Fibroblast of lung (primary cell): ENCODE data around the gene VAMP1. TPM values are rescaled to one million over a fixed set of nuclear protein-coding genes. Genes with fewer than 3 reads are reported as not detected.

Experiments used
- DNase-seq, 2 donors: peaks; one replicate each; pipeline versions ENCODE4 v3.0.0 to v3.0.0-alpha.2; 2010; ENCODE audit warnings: low read depth in 2 of 2
- H2AFZ ChIP-seq: 2 replicates; pipeline ENCODE4 v1.5.1; 2012; ENCODE audit warnings: low read length, control low read depth, inconsistent platforms
- H3K27ac ChIP-seq: 2 replicates; pipeline ENCODE4 v1.5.1; 2011; ENCODE audit warnings: low read length, control low read depth; ENCODE audit not compliant: insufficient read depth
- H3K27me3 ChIP-seq: 2 replicates; pipeline ENCODE4 v1.5.1; 2011; ENCODE audit warnings: mild to moderate bottlenecking, low read length; ENCODE audit not compliant: control insufficient read depth, insufficient read depth
- H3K36me3 ChIP-seq: 2 replicates; pipeline ENCODE4 v1.5.1; 2011; ENCODE audit warnings: low read length; ENCODE audit not compliant: control insufficient read depth, insufficient read depth
- H3K4me1 ChIP-seq: 2 replicates; pipeline ENCODE4 v1.5.1; 2011; ENCODE audit warnings: low read length; ENCODE audit not compliant: control insufficient read depth, insufficient read depth; ENCODE audit errors: extremely low read depth
- H3K4me2 ChIP-seq: 2 replicates; pipeline ENCODE4 v1.5.1; 2011; ENCODE audit warnings: low read length, control low read depth; ENCODE audit not compliant: insufficient read depth; ENCODE audit errors: extremely low read depth
- H3K4me3 ChIP-seq, 4 experiments: fragments of 200-600 bp in 1 of 4; sonication (generic) in 1 of 4; replicated peaks in 1 of 4; 2 replicates each; pipeline ENCODE4 v1.5.1; 2011 to 2016; ENCODE audit warnings: low read length in 4 of 4, low read depth in 3 of 4, mild to moderate bottlenecking in 3 of 4, control low read depth in 2 of 4, inconsistent platforms in 1 of 4, mixed read lengths in 1 of 4; ENCODE audit not compliant: insufficient read depth in 1 of 4; ENCODE audit errors: control extremely low read depth in 1 of 4
- H3K79me2 ChIP-seq: 2 replicates; pipeline ENCODE4 v1.5.1; 2012; ENCODE audit warnings: mild to moderate bottlenecking, low read length, inconsistent platforms; ENCODE audit not compliant: control insufficient read depth, insufficient read depth
- H3K9ac ChIP-seq: 2 replicates; pipeline ENCODE4 v1.5.1; 2011; ENCODE audit warnings: mild to moderate bottlenecking, low read length, control low read depth; ENCODE audit not compliant: insufficient read depth
- H3K9me3 ChIP-seq: 2 replicates; pipeline ENCODE4 v1.5.1; 2012; ENCODE audit warnings: low read depth, low read length; ENCODE audit not compliant: control insufficient read depth, insufficient read depth
- H4K20me1 ChIP-seq: 2 replicates; pipeline ENCODE4 v1.5.1; 2011; ENCODE audit warnings: low read length; ENCODE audit not compliant: control insufficient read depth, insufficient read depth; ENCODE audit errors: extremely low read depth
- EZH2 ChIP-seq: IDR thresholded peaks from 2 replicates; pipeline ENCODE4 v1.5.1; 2012; ENCODE audit warnings: low read length, control low read depth, mild to moderate bottlenecking; ENCODE audit errors: missing control alignments
- polyA plus RNA-seq, 2 donors: library from polyadenylated mRNA; depleted of rRNA in 1 of 2; stranded (reverse) in 1 of 2; unstranded in 1 of 2; fragments of >200 nt; gene quantifications; 2 replicates each; pipeline ENCODE4 v1.2.1, GENCODE V29; 2011 to 2012; ENCODE audit warnings: missing spikeins in 1 of 2
- total RNA-seq: library from RNA; depleted of rRNA; stranded (reverse); fragments of >200 nt; gene quantifications from 2 replicates; pipeline ENCODE4 v1.2.1, GENCODE V29; 2014
- TF ChIP-seq, protein P1 (sequence below), 2 donors: IDR thresholded peaks in 1 of 2; conservative IDR thresholded peaks in 1 of 2; 1 replicate in 1 of 2; 2 replicates in 1 of 2; pipeline ENCODE4 v1.5.1; 2011 to 2012; ENCODE audit warnings: low read length in 2 of 2, control low read depth in 1 of 2, inconsistent platforms in 1 of 2, low read depth in 1 of 2, mild to moderate bottlenecking in 1 of 2

Gene VAMP1
- total and polyA plus RNA-seq, 2 donors (not counting 1 experiment from before 2014, with no cell fraction given), result 14.9 to 20.3 TPM

GRCh38 chr12:6418796-6419195 lies 51.7 kb downstream of the VAMP1 start:
- no peak for DNase-seq
- H3K4me2 ChIP-seq, result no peak overlapping the region
- H3K27ac ChIP-seq, result no peak overlapping the region
- TF ChIP-seq, protein P1, sequence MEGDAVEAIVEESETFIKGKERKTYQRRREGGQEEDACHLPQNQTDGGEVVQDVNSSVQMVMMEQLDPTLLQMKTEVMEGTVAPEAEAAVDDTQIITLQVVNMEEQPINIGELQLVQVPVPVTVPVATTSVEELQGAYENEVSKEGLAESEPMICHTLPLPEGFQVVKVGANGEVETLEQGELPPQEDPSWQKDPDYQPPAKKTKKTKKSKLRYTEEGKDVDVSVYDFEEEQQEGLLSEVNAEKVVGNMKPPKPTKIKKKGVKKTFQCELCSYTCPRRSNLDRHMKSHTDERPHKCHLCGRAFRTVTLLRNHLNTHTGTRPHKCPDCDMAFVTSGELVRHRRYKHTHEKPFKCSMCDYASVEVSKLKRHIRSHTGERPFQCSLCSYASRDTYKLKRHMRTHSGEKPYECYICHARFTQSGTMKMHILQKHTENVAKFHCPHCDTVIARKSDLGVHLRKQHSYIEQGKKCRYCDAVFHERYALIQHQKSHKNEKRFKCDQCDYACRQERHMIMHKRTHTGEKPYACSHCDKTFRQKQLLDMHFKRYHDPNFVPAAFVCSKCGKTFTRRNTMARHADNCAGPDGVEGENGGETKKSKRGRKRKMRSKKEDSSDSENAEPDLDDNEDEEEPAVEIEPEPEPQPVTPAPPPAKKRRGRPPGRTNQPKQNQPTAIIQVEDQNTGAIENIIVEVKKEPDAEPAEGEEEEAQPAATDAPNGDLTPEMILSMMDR (conservative IDR thresholded peaks at IDR 0.05 in 1 of 2, IDR thresholded peaks at IDR 0.05 in 1 of 2; ENCODE audit: low read depth in 1 of 2, low read length in 2 of 2), result no peak
- TF ChIP-seq EZH2, result no peak
- H3K79me2 ChIP-seq, result no peaks in the 10 kb centered on the region
- H3K9ac ChIP-seq, result no peak overlapping the region
- no peaks in the 10 kb centered on the region for H3K9me3 ChIP-seq
- no peaks in the 10 kb centered on the region for H4K20me1 ChIP-seq
- no peaks in the 10 kb centered on the region for H3K4me1 ChIP-seq
- no peak overlapping the region for H3K4me3 ChIP-seq
- H3K27me3 ChIP-seq, result no peaks in the 10 kb centered on the region
- no peaks in the 10 kb centered on the region for H3K36me3 ChIP-seq
- H2AFZ ChIP-seq, result no peak overlapping the region

DNA sequence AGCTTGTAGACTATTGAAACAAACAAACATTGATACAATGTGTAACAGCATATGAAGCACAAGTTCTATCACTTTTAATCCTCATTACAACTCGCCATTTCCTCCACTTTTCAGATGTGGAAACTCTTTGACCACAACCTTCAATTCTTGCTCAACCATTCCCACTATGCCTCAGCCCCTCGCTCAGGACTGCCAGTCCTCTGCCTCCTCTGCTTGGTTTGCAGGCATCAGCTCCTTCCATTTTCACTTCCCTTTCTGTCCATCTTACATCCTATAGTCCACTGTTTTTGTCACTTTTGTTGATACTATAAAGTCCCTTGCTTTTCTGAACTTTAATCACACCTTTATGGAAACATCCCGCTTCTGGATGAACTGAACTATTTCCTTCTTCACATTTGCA lies 53.9 kb downstream of the VAMP1 start:
- no peak overlapping the region for H3K9ac ChIP-seq
- H4K20me1 ChIP-seq, result no peaks in the 10 kb centered on the region
- no peak overlapping the region for H3K4me2 ChIP-seq
- H3K9me3 ChIP-seq, result no peaks in the 10 kb centered on the region
- no peak for DNase-seq
- TF ChIP-seq, protein P1 (conservative IDR thresholded peaks at IDR 0.05 in 1 of 2, IDR thresholded peaks at IDR 0.05 in 1 of 2; ENCODE audit: low read depth in 1 of 2, low read length in 2 of 2), result no peak
- no peak for TF ChIP-seq EZH2
- H2AFZ ChIP-seq, result no peak overlapping the region
- H3K27ac ChIP-seq, result no peak overlapping the region
- no peaks in the 10 kb centered on the region for H3K79me2 ChIP-seq
- H3K4me3 ChIP-seq, result no peak overlapping the region
- no peaks in the 10 kb centered on the region for H3K4me1 ChIP-seq
- no peaks in the 10 kb centered on the region for H3K27me3 ChIP-seq
- H3K36me3 ChIP-seq, result no peaks in the 10 kb centered on the region

Other genes with a start within 250 kb of the VAMP1 start
- gene PLEKHG6, start 160.0 kb downstream of the VAMP1 start, total RNA-seq, result under 0.01 and 0.50 TPM in 2 replicates
- 0.07 and 0.26 TPM in 2 replicates for gene PLEKHG6, start 160.0 kb downstream of the VAMP1 start, polyA plus RNA-seq
- gene TNFRSF1A, start 128.6 kb downstream of the VAMP1 start, total RNA-seq, result 141 and 157 TPM in 2 replicates
- 182 and 257 TPM in 2 replicates for gene TNFRSF1A, start 128.6 kb downstream of the VAMP1 start, polyA plus RNA-seq
- gene SCNN1A, start 95.1 kb downstream of the VAMP1 start, total RNA-seq, result under 0.01 and 0.26 TPM in 2 replicates
- 0.05 and 0.08 TPM in 2 replicates for gene SCNN1A, start 95.1 kb downstream of the VAMP1 start, polyA plus RNA-seq
- gene LTBR, start 86.5 kb downstream of the VAMP1 start, total RNA-seq, result 60.6 and 78.4 TPM in 2 replicates
- gene LTBR, start 86.5 kb downstream of the VAMP1 start, polyA plus RNA-seq, result 45.8 and 55.7 TPM in 2 replicates
- 0.17 TPM in 1 of 2 replicates, not detected in the other for gene CD27, start 25.7 kb downstream of the VAMP1 start, total RNA-seq
- gene CD27, start 25.7 kb downstream of the VAMP1 start, polyA plus RNA-seq, result 0.06 and 0.07 TPM in 2 replicates
- gene TAPBPL, start 18.6 kb downstream of the VAMP1 start, total RNA-seq, result 6.2 and 17.3 TPM in 2 replicates
- 13.7 and 14.0 TPM in 2 replicates for gene TAPBPL, start 18.6 kb downstream of the VAMP1 start, polyA plus RNA-seq
- 118 and 142 TPM in 2 replicates for gene MRPL51, start 22.6 kb upstream of the VAMP1 start, total RNA-seq
- 120 and 166 TPM in 2 replicates for gene MRPL51, start 22.6 kb upstream of the VAMP1 start, polyA plus RNA-seq
- 18.7 and 42.3 TPM in 2 replicates for gene NCAPD2, start 23.4 kb upstream of the VAMP1 start, total RNA-seq
- gene NCAPD2, start 23.4 kb upstream of the VAMP1 start, polyA plus RNA-seq, result 17.2 and 50.9 TPM in 2 replicates
- gene GAPDH, start 63.8 kb upstream of the VAMP1 start, total RNA-seq, result 4,386 and 6,255 TPM in 2 replicates
- gene GAPDH, start 63.8 kb upstream of the VAMP1 start, polyA plus RNA-seq, result 8,983 and 11,838 TPM in 2 replicates
- 8.2 and 16.8 TPM in 2 replicates for gene IFFO1, start 85.4 kb upstream of the VAMP1 start, total RNA-seq
- 21.7 and 26.9 TPM in 2 replicates for gene IFFO1, start 85.4 kb upstream of the VAMP1 start, polyA plus RNA-seq
- gene NOP2, start 97.6 kb upstream of the VAMP1 start, total RNA-seq, result 11.7 and 13.9 TPM in 2 replicates
- 26.1 and 47.8 TPM in 2 replicates for gene NOP2, start 97.6 kb upstream of the VAMP1 start, polyA plus RNA-seq
- 241 and 256 TPM in 2 replicates for gene CHD4, start 136.7 kb upstream of the VAMP1 start, total RNA-seq
- gene CHD4, start 136.7 kb upstream of the VAMP1 start, polyA plus RNA-seq, result 76.1 and 96.0 TPM in 2 replicates
- gene LPAR5, start 165.3 kb upstream of the VAMP1 start, total RNA-seq, result not detected in 2 replicates
- 0.02 and 0.07 TPM in 2 replicates for gene LPAR5, start 165.3 kb upstream of the VAMP1 start, polyA plus RNA-seq
- under 0.01 and 0.33 TPM in 2 replicates for gene ACRBP, start 176.8 kb upstream of the VAMP1 start, total RNA-seq
- gene ACRBP, start 176.8 kb upstream of the VAMP1 start, polyA plus RNA-seq, result 0.50 and 0.72 TPM in 2 replicates
- 30.3 and 36.0 TPM in 2 replicates for gene ING4, start 192.4 kb upstream of the VAMP1 start, total RNA-seq
- gene ING4, start 192.4 kb upstream of the VAMP1 start, polyA plus RNA-seq, result 31.1 and 47.1 TPM in 2 replicates
- gene ZNF384, start 218.7 kb upstream of the VAMP1 start, total RNA-seq, result 9.8 and 12.2 TPM in 2 replicates
- 34.8 and 49.6 TPM in 2 replicates for gene ZNF384, start 218.7 kb upstream of the VAMP1 start, polyA plus RNA-seq
- gene PIANP, start 230.1 kb upstream of the VAMP1 start, total RNA-seq, result under 0.01 and 0.17 TPM in 2 replicates
- 0.49 and 0.87 TPM in 2 replicates for gene PIANP, start 230.1 kb upstream of the VAMP1 start, polyA plus RNA-seq